Rectal smooth muscle tissue (tissue), 1 donor: ENCODE data around the gene RIPOR2.

Experiments
- H3K27ac ChIP-seq: one replicate; pipeline ENCODE4 v1.7.0; 2013; ENCODE audit warnings: low read depth, low read length, inconsistent platforms
- H3K27me3 ChIP-seq: one replicate; pipeline ENCODE4 v1.7.0; 2013; ENCODE audit warnings: low read length; ENCODE audit not compliant: control insufficient read depth, insufficient read depth
- H3K36me3 ChIP-seq: one replicate; pipeline ENCODE4 v1.7.0; 2013; ENCODE audit warnings: low read length; ENCODE audit not compliant: control insufficient read depth, insufficient read depth
- H3K4me1 ChIP-seq: one replicate; pipeline ENCODE4 v1.7.0; 2013; ENCODE audit warnings: low read length; ENCODE audit not compliant: control insufficient read depth, insufficient read depth
- H3K4me3 ChIP-seq: one replicate; pipeline ENCODE4 v1.7.0; 2013; ENCODE audit warnings: low read length
- H3K9ac ChIP-seq: one replicate; pipeline ENCODE4 v1.7.0; 2013; ENCODE audit warnings: low read length

Gene RIPOR2, protein sequence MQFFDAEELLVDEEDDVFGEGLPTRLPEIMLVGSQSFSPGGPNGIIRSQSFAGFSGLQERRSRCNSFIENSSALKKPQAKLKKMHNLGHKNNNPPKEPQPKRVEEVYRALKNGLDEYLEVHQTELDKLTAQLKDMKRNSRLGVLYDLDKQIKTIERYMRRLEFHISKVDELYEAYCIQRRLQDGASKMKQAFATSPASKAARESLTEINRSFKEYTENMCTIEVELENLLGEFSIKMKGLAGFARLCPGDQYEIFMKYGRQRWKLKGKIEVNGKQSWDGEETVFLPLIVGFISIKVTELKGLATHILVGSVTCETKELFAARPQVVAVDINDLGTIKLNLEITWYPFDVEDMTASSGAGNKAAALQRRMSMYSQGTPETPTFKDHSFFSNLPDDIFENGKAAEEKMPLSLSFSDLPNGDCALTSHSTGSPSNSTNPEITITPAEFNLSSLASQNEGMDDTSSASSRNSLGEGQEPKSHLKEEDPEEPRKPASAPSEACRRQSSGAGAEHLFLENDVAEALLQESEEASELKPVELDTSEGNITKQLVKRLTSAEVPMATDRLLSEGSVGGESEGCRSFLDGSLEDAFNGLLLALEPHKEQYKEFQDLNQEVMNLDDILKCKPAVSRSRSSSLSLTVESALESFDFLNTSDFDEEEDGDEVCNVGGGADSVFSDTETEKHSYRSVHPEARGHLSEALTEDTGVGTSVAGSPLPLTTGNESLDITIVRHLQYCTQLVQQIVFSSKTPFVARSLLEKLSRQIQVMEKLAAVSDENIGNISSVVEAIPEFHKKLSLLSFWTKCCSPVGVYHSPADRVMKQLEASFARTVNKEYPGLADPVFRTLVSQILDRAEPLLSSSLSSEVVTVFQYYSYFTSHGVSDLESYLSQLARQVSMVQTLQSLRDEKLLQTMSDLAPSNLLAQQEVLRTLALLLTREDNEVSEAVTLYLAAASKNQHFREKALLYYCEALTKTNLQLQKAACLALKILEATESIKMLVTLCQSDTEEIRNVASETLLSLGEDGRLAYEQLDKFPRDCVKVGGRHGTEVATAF

DNA sequence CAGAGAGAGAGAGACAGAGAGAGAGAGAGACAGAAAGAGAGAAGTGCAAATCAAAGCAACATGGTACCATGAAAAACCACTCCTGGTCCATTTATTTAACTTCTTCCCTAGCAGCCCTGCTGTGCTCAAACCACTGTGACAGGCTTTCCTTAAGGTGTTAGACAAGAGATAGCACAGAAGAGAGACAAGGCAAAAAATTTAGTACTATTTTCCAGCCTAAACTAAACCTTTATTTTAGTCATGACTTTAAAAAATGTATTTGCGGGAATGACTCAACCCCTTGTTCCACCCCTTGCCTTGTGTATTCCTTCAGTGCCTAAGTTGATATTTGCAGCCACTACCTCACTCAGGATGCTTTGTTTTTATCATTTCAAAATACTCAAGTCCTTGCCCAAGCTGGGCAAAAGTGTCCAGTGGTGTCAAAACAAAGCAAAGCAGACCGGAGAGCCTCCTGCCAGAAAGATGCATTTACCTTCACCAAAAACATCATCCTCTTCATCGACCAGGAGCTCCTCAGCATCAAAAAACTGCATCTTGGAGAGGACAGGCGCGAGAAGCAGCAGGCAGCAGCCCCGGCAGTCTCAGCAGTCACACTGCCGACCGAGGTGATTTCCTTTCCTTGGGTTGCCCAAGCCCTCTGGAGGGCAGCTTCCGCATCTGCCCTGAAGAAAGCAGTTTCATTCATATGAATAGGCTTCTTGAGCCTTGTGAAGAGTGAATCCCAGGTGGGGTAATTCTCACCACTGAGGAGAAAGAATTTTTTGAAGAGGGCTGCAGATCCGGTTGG, at the start of gene RIPOR2:
Gene RIPOR2 (minus strand): TSS at position 595 of the 787 bp plus-strand sequence. CDS start 62 bp downstream, at position 533.
- no peak within 1 kb of the TSS for H3K9ac ChIP-seq
- no peaks in the 10 kb centered on the region for H3K27me3 ChIP-seq
- H3K36me3 ChIP-seq: no peaks in the 10 kb centered on the region
- no peak within 1 kb of the TSS for H3K27ac ChIP-seq
- peaks cover 10% of the 10 kb centered on the region for H3K4me1 ChIP-seq
- peak within 1 kb of the TSS; percentile 26 for H3K4me3 ChIP-seq

DNA sequence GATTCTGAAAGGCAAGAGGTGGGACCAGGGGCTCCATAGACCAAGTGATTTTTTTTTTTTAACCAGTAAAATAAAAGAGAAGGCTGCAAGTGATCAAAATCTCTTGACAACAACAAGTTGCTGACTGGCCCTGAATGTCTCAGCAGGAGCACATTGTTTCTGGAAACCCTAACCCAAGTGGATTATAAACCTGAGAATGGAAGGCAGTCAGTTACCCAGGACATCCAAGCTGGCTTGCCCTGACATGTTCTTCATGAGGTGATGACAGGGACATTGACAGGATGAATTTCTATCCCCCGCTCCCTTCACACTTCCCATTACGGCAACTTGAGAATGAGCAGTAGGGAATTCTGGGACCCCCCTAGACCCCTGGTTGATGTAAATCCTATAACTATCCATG, 49.6 kb upstream of the RIPOR2 start:
- Histone ChIP-seq H3K4me1 (no peaks in the 10 kb centered on the region), H3K27ac (no peak overlapping the region), H3K4me3 (no peak overlapping the region), H3K27me3 (no peaks in the 10 kb centered on the region), H3K36me3 (no peaks in the 10 kb centered on the region), H3K9ac (no peak overlapping the region)

DNA sequence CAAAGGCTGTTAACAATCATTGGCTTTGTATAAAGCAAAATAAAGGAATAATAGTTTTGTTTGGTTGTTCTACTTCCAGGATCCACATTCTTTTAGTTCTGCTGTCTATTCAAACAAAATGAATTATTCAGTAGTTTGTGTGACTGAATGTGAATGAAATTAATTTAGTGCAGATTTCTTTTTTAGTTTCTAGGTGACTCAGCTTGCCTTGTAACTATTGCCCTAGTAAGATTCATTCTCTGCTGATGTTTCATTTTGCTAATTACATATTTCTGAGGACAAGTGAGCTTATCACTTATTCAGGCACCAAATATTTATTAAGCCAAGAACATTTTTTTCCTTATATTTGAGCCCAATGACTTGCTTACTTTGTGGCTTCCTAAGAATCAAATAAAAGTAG, 46.5 kb upstream of the RIPOR2 start:
- no peaks in the 10 kb centered on the region for H3K36me3 ChIP-seq
- H3K9ac ChIP-seq: no peak overlapping the region
- no peak overlapping the region for H3K27ac ChIP-seq
- no peak overlapping the region for H3K4me3 ChIP-seq
- no peaks in the 10 kb centered on the region for H3K27me3 ChIP-seq
- H3K4me1 ChIP-seq: no peaks in the 10 kb centered on the region

DNA sequence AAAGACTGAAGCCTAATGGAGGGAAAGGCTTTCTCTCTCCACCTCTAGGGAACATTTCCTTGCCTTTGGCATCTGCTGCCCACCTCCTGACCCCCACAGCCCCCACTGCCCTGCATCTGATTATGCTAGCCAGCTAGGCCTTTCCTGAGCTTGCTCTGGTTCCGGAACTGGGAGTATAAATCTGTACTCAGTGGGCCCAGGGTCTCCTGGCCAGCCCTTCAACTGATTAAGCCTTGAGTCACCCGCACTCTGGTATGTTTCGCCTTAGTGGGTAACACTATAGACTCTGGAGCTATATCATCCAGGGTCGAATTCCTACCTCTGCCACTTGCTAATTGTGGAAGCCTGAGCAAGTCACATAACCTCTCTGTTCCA, 45.6 kb upstream of the RIPOR2 start:
- Histone ChIP-seq H3K27me3 (no peaks in the 10 kb centered on the region), H3K4me3 (no peak overlapping the region), H3K27ac (no peak overlapping the region), H3K4me1 (no peaks in the 10 kb centered on the region), H3K9ac (no peak overlapping the region), H3K36me3 (no peaks in the 10 kb centered on the region)

DNA sequence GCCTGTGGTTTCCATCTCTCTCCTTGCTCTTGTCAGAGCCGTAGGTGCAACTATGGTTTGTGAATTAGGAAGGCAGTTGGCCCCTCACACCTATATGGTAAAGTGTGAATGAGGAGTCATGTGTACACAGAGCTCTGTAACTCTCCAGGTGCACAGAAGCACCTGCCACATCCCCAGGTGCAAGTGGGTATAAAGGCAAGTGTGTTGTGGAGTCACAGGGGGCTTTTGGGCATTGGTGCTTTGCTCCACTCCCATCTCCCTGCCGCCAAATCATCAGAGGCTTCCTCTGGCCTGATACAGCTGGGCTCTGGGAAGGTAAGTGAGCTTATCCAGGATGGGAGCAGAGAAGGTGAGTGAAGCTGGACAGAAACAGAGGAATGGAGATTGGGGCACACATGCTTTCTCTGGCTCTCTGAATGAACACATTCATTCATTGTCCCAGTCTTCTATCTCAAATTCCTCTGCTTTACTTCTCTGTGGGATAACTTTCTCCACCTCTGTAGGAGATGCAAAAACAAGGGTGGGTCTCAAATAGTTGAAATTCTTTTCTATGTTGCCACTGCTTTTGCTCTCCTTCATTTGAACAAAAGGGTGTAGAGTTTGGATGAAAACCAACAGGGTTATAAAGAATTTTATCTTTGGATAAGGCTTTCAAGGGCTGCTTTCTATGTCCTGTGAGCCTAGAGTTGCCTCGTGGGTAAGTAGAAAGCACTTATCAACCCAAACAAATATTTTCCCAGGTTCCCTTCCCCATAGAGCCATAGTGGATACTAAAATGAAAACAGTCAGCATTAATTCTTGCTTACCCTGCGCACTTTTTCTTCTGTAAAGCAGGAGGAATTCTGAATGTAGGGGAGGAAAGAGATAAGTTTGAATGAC, 45.0 kb upstream of the RIPOR2 start:
- no peak overlapping the region for H3K4me3 ChIP-seq
- H3K9ac ChIP-seq: no peak overlapping the region
- H3K27me3 ChIP-seq: no peaks in the 10 kb centered on the region
- H3K27ac ChIP-seq: no peak overlapping the region
- no peaks in the 10 kb centered on the region for H3K36me3 ChIP-seq
- H3K4me1 ChIP-seq: no peaks in the 10 kb centered on the region

DNA sequence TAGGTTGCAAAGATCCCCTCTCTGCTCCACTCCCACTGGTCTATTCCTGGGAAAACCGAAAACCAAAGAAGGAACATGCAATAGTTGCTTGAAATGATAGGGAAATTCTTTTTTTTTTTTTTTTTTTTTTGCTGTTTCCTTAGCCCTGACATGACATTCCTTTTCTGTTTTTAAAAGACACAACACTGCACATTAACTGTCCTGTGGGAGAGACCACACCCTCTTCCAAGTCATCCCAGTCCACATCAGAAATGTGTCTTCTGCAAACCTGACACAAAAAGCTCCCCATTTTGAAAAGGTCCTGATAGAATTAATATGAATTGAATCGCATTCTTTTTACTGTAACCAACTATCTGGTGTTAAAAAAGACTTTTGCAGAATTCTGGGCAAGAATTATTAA, 43.4 kb upstream of the RIPOR2 start:
- Histone ChIP-seq H3K4me1 (no peaks in the 10 kb centered on the region), H3K27ac (no peak overlapping the region), H3K36me3 (no peaks in the 10 kb centered on the region), H3K4me3 (no peak overlapping the region), H3K27me3 (no peaks in the 10 kb centered on the region), H3K9ac (no peak overlapping the region)

DNA sequence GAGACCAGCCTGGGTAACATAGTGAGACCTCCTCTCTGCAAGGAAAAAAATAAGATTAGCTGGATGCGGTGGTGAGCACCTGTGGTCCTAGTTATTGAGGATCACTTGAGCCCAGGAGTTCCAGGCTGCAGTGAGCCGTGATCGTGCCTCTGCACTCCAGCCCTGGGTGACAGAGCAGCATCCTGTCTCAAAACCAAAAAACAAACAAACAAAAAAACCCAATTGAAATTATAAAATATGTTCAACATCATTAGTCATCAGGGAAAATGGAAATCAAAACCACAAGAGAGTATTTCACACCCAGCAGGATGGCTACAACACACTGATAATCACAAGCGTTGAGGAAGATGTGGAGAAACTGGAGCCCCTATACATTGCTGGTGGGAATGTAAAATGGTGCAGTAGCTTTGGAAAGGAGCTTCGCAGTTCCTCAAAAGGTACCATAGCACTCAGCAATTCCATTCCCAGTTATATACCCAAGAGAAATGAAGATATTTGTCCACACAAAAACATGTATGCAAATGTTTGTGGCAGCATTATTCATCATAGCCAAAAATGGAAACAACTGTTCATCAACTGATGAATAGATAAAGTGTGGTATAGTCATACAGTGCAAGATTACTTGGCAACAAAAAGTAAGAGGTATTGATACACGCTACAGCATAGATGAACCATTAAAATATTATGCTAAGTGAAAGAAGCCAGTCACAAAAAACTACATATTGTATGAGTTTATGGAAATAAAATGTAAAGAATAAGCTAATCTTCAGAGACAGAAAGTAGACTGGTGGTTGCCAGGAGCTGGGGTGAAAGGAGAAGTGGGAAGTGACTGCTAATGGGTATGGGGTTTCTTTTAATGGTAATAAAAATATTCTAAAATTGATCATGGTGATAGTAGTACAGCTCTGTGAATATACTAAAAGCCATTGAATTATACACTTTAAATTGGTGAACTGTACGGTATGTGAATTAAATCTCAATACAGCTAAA, 38.7 kb upstream of the RIPOR2 start:
- Histone ChIP-seq H3K4me3 (no peak overlapping the region), H3K4me1 (no peaks in the 10 kb centered on the region), H3K9ac (no peak overlapping the region), H3K27me3 (no peaks in the 10 kb centered on the region), H3K36me3 (no peaks in the 10 kb centered on the region), H3K27ac (no peak overlapping the region)

DNA sequence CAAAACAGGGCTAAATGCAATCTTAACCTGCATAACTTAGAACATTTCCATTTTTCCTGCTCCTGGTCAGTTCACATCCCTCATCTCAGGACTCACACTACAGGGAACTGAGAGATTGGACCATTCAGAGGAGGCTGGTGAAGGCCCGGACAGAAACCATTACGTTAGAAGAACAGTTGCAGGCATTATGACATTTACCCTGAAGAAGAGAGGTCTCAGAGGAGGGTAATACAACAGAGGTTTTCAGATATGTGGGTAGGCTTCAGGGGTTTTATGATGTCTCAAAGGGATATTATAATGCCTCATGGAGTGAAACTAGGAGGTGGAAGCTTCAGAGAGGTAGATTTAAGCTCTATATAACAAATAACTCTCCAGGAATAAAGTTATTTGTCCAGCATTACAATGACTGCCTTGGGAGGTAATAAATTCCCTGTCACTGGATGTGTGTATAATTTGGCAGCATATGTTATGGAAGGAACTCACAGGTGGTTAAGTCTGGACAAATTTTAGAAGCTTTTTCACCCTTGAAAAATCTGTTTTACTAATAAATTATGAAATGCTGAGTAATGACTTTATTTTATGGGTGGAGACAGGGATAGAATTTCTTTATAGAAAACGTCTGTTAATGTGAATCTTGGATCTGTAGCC, 36.7 kb upstream of the RIPOR2 start:
- Histone ChIP-seq H3K36me3 (no peaks in the 10 kb centered on the region), H3K27me3 (no peaks in the 10 kb centered on the region), H3K27ac (no peak overlapping the region), H3K9ac (no peak overlapping the region), H3K4me1 (no peaks in the 10 kb centered on the region), H3K4me3 (no peak overlapping the region)

DNA sequence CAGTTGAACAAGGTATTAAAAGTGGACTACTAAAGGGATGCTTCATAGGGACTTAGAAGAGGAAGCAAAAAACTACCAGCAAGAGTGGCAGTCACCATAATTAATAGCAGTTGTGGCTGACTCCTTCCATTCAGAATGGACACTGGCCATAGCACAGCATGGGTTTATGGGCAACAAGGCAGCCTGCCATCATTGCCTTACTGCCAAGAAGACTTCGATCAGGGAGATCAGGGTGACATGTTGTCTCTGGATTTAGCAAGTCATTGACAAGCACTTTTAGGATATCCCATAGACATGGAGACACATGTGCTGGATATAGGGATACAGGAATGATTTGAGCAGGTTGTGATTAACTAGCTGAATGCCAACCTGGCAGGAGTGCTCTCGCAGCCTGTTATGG, 35.3 kb upstream of the RIPOR2 start:
- Histone ChIP-seq H3K27me3 (no peaks in the 10 kb centered on the region), H3K4me1 (no peaks in the 10 kb centered on the region), H3K27ac (no peak overlapping the region), H3K4me3 (no peak overlapping the region), H3K9ac (no peak overlapping the region), H3K36me3 (no peaks in the 10 kb centered on the region)

DNA sequence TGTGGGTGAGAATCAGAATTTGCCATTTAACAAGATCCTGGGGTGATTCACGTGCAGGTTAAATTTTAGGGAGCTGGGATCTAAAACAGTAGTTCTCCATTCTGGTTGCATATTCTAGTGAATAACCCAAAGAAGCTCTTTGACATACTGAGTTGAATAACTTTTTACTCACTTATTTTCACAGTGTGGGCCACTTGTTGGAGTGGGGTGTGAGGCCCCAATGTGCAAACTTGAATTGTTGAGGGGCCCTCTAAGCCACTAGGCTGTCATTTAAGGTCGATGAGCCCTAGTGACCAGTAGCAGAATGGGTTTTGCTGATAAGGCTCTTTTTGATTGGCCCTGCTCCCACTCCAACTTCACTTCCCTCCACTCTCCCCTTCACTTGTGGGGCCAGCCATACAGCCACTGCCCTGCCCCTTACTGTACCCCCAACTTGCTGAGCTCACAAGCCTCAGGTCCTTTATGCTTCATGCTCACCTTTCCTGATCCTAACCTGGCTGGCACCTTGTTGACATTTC, 33.6 kb upstream of the RIPOR2 start:
- H3K27ac ChIP-seq: no peak overlapping the region
- H3K9ac ChIP-seq: no peak overlapping the region
- no peaks in the 10 kb centered on the region for H3K27me3 ChIP-seq
- no peaks in the 10 kb centered on the region for H3K4me1 ChIP-seq
- H3K36me3 ChIP-seq: no peaks in the 10 kb centered on the region
- no peak overlapping the region for H3K4me3 ChIP-seq
